Adrenal gland (tissue), 5 donors: Measurements from ENCODE around the gene CHMP5.

ENCODE experiments used
- POLR2A ChIP-seq, 2 donors: fragments of 450-650 bp; IDR thresholded peaks; one replicate each; pipeline ENCODE4 v1.6.1; 2017; ENCODE audit warnings: antibody characterized with exemption in 2 of 2, mild to moderate bottlenecking in 2 of 2, moderate library complexity in 1 of 2
- TF ChIP-seq, protein P1 (sequence below), 6 experiments: fragments of 450-650 bp in 4 of 6; fragments of 200-600 bp in 2 of 6; sonication (generic) in 1 of 6; IDR thresholded peaks; 1 replicate in 5 of 6; 2 replicates in 1 of 6; pipeline versions ENCODE4 v1.5.1 to v1.8.0; 2016 to 2021; ENCODE audit warnings: antibody characterized with exemption in 6 of 6, mild to moderate bottlenecking in 2 of 6, moderate library complexity in 1 of 6
- donor health status: DM: no; HTN: no; CAD: no.

DNA sequence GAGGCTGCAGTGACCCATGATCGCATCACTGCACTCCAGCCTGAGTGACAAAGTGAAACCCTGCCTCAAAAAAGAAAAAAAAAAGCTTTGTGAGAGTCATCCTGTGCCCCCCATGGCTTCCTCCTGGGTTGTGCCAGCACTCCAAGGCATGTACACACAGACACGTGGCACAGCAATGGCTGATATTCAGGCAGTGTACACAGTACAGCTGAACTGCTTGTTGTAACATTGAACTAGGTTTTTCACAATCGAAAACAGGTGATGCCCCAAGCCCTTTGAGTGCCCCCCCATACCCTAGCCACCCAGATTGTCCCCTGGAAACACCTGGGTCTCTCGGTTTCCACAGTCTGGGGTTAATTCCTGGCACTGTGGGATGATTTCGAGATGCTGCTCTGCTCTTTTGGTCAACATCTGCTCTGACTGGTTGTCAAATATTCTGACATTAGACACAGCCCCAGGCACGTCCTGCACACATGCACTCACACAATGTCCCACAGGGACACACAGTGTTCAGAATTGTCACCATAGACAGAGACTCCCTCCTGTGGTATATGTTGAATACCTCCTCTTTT lies 15.7 kb upstream of the CHMP5 start:
- TF ChIP-seq, protein P1, sequence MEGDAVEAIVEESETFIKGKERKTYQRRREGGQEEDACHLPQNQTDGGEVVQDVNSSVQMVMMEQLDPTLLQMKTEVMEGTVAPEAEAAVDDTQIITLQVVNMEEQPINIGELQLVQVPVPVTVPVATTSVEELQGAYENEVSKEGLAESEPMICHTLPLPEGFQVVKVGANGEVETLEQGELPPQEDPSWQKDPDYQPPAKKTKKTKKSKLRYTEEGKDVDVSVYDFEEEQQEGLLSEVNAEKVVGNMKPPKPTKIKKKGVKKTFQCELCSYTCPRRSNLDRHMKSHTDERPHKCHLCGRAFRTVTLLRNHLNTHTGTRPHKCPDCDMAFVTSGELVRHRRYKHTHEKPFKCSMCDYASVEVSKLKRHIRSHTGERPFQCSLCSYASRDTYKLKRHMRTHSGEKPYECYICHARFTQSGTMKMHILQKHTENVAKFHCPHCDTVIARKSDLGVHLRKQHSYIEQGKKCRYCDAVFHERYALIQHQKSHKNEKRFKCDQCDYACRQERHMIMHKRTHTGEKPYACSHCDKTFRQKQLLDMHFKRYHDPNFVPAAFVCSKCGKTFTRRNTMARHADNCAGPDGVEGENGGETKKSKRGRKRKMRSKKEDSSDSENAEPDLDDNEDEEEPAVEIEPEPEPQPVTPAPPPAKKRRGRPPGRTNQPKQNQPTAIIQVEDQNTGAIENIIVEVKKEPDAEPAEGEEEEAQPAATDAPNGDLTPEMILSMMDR (IDR thresholded peaks at IDR 0.05): no peak
- no peak for TF ChIP-seq POLR2A (IDR thresholded peaks at IDR 0.05)
